ENCODE measurements around the gene BCAS3. TPM values are rescaled to one million over a fixed set of nuclear protein-coding genes. Genes with fewer than 3 reads are reported as not detected.

The BCAS3 gene
- total and polyA plus RNA-seq, 2 donors (not counting 1 experiment from before 2014, with no cell fraction given), result 13.9 to 73.4 TPM

DNA sequence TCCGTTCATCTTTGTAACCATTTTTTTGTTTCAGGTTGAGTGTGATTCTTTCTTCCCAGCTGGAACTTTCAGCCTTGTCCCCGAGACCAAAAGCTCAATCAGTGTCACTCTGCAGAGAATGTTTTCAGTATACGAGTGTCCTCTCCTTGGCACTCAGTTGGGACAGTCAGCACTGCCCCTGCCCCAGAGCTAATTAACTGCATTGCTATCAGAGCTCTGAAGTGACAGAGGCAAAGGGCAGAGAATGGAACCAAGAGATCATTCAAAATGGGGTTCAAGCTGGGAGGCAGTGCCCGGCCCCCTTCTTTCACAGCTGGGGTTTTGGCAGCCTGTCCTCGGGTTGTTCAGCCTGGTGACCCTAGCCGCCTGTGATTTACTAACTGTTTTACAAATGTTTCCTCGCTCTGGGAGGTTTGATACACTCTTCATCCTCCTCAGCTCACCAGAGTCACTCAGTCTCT lies 526.0 kb downstream of the BCAS3 start:
- WGBS (ENCODE audit: insufficient coverage), result 94% methylated on average over 6 of the region's 7 CpGs
- Histone ChIP-seq H3K4me3 (ENCODE audit: control extremely low read depth in 1 of 5, extremely low read depth in 1 of 5, insufficient read depth in 1 of 5, low read depth in 2 of 5, low read length in 4 of 5) (no peak overlapping the region), H2AFZ (ENCODE audit: insufficient read depth, low read depth, low read length, poor library complexity, severe bottlenecking) (no peak overlapping the region), H3K4me1 (ENCODE audit: control insufficient read depth in 2 of 2, insufficient read depth in 2 of 2, low read length in 2 of 2) (no peaks in the 10 kb centered on the region), H3K9ac (ENCODE audit: low read length) (no peak overlapping the region), H3K36me3 (replicated peaks in 1 of 2; ENCODE audit: control extremely low read depth in 1 of 2, control insufficient read depth in 1 of 2, extremely low read depth in 1 of 2, insufficient read depth in 2 of 2, low read length in 1 of 2) (no peaks in the 10 kb centered on the region), H3K9me3 (ENCODE audit: control extremely low read depth in 1 of 3, control insufficient read depth in 2 of 3, insufficient read depth in 1 of 3, low read length in 2 of 3) (no peaks in the 10 kb centered on the region), H3K4me2 (replicated peaks; ENCODE audit: low read depth, low read length, poor library complexity, severe bottlenecking) (no peak overlapping the region), H3K79me2 (ENCODE audit: control insufficient read depth, insufficient read depth, low read length) (no peaks in the 10 kb centered on the region), H4K20me1 (ENCODE audit: control insufficient read depth, insufficient read depth, low read length, poor library complexity, severe bottlenecking) (no peaks in the 10 kb centered on the region), H3K27me3 (replicated peaks in 1 of 4; ENCODE audit: control extremely low read depth in 1 of 4, control insufficient read depth in 3 of 4, insufficient read depth in 4 of 4, low read length in 3 of 4) (no peaks in the 10 kb centered on the region), H3K27ac (ENCODE audit: low read length in 2 of 2) (no peak overlapping the region)
- no peaks in the 10 kb centered on the region for H3K4me1 Mint-ChIP-seq
- no peak for DNase-seq
- ATAC-seq (ENCODE audit: low read depth), result no peak
- ChIA-PET CTCF (no interaction called here), POLR2A (no interaction called here)
- H3K9me3 Mint-ChIP-seq (ENCODE audit: insufficient read depth), result no peaks in the 10 kb centered on the region
- H3K27me3 Mint-ChIP-seq, result no peaks in the 10 kb centered on the region
- no peak overlapping the region for H3K4me3 Mint-ChIP-seq
- TF ChIP-seq, protein P1, sequence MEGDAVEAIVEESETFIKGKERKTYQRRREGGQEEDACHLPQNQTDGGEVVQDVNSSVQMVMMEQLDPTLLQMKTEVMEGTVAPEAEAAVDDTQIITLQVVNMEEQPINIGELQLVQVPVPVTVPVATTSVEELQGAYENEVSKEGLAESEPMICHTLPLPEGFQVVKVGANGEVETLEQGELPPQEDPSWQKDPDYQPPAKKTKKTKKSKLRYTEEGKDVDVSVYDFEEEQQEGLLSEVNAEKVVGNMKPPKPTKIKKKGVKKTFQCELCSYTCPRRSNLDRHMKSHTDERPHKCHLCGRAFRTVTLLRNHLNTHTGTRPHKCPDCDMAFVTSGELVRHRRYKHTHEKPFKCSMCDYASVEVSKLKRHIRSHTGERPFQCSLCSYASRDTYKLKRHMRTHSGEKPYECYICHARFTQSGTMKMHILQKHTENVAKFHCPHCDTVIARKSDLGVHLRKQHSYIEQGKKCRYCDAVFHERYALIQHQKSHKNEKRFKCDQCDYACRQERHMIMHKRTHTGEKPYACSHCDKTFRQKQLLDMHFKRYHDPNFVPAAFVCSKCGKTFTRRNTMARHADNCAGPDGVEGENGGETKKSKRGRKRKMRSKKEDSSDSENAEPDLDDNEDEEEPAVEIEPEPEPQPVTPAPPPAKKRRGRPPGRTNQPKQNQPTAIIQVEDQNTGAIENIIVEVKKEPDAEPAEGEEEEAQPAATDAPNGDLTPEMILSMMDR (IDR thresholded peaks at IDR 0.05), result no peak
- no peak for TF ChIP-seq EZH2 (IDR thresholded peaks at IDR 0.05; ENCODE audit: borderline replicate concordance, insufficient read depth, low read depth, low read length, poor library complexity, severe bottlenecking)
- H3K27ac Mint-ChIP-seq, result no peak overlapping the region
- intact Hi-C loops (cut with micrococcal nuclease), result no loop called here

DNA sequence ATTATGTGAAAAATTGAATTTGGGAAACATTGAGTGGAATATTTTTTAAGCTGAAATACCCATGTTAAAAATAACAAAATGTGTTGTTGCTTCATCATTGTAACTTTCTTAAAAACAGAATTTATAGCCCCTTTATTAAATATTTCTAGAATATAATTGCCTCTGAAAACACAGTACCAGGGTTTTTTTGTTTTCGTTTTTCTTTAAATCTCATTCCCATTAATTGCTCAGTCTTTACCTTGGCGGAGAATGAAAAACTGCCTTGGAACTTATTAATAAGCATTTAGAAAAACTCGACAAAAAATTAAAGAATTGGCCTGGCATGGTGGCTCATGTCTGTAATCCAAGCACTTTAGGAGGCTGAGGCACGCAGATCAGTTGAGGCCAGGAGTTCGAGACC lies 526.8 kb downstream of the BCAS3 start:
- Histone ChIP-seq H3K4me2 (replicated peaks; ENCODE audit: low read depth, low read length, poor library complexity, severe bottlenecking) (no peak overlapping the region), H3K79me2 (ENCODE audit: control insufficient read depth, insufficient read depth, low read length) (no peaks in the 10 kb centered on the region), H2AFZ (ENCODE audit: insufficient read depth, low read depth, low read length, poor library complexity, severe bottlenecking) (no peak overlapping the region), H3K4me1 (ENCODE audit: control insufficient read depth in 2 of 2, insufficient read depth in 2 of 2, low read length in 2 of 2) (no peaks in the 10 kb centered on the region), H3K9ac (ENCODE audit: low read length) (no peak overlapping the region), H3K27me3 (replicated peaks in 1 of 4; ENCODE audit: control extremely low read depth in 1 of 4, control insufficient read depth in 3 of 4, insufficient read depth in 4 of 4, low read length in 3 of 4) (no peaks in the 10 kb centered on the region), H3K27ac (ENCODE audit: low read length in 2 of 2) (no peak overlapping the region), H4K20me1 (ENCODE audit: control insufficient read depth, insufficient read depth, low read length, poor library complexity, severe bottlenecking) (no peaks in the 10 kb centered on the region), H3K36me3 (replicated peaks in 1 of 2; ENCODE audit: control extremely low read depth in 1 of 2, control insufficient read depth in 1 of 2, extremely low read depth in 1 of 2, insufficient read depth in 2 of 2, low read length in 1 of 2) (no peaks in the 10 kb centered on the region), H3K9me3 (ENCODE audit: control extremely low read depth in 1 of 3, control insufficient read depth in 2 of 3, insufficient read depth in 1 of 3, low read length in 2 of 3) (no peaks in the 10 kb centered on the region), H3K4me3 (ENCODE audit: control extremely low read depth in 1 of 5, extremely low read depth in 1 of 5, insufficient read depth in 1 of 5, low read depth in 2 of 5, low read length in 4 of 5) (no peak overlapping the region)
- TF ChIP-seq, protein P1 (IDR thresholded peaks at IDR 0.05), result no peak
- no peak for TF ChIP-seq EZH2 (IDR thresholded peaks at IDR 0.05; ENCODE audit: borderline replicate concordance, insufficient read depth, low read depth, low read length, poor library complexity, severe bottlenecking)
- H3K4me1 Mint-ChIP-seq, result no peaks in the 10 kb centered on the region
- POLR2A ChIA-PET, result no interaction called here
- ATAC-seq (ENCODE audit: low read depth) (no peak), DNase-seq (no peak)
- no peaks in the 10 kb centered on the region for H3K9me3 Mint-ChIP-seq (ENCODE audit: insufficient read depth)
- no peak overlapping the region for H3K4me3 Mint-ChIP-seq
- CTCF ChIA-PET, result interaction anchor here (0.8 kb wide), 1 partner anchor 10 kb away, joined by 3 read pairs; no protein-coding TSS in a partner anchor
- H3K27ac Mint-ChIP-seq, result no peak overlapping the region
- 95% methylated on average over 3 of the region's 5 CpGs for WGBS (ENCODE audit: insufficient coverage)
- intact Hi-C loops (cut with micrococcal nuclease), result no loop called here
- H3K27me3 Mint-ChIP-seq, result no peaks in the 10 kb centered on the region
